Bronchial epithelial cell (primary cell): ENCODE results near the gene SDCCAG8. TPM values are rescaled to one million over a fixed set of nuclear protein-coding genes. Genes with fewer than 3 reads are reported as not detected.
"Not testable (repeated sequence)": the region's sequence is repeated elsewhere in the genome, so short reads cannot be mapped to it uniquely, and the experiment has no call there.

Source experiments
- DNase-seq: peaks from one replicate; pipeline ENCODE4 v3.0.0-alpha.2; 2010; ENCODE audit warnings: low read depth
- FAIRE-seq: peaks from 2 replicates; lab custom pipeline; 2011; peaks lifted over from hg19 to GRCh38; lab: Jason Lieb, UNC
- H3K27me3 ChIP-seq: 2 replicates; pipeline ENCODE4 v1.5.1; 2011; ENCODE audit warnings: low read length; ENCODE audit not compliant: control insufficient read depth, insufficient read depth
- H3K36me3 ChIP-seq: 2 replicates; pipeline ENCODE4 v1.5.1; 2011; ENCODE audit warnings: low read length; ENCODE audit not compliant: control insufficient read depth, insufficient read depth
- H3K4me3 ChIP-seq: 2 replicates; pipeline ENCODE4 v1.5.1; 2011; ENCODE audit warnings: mild to moderate bottlenecking, low read depth, low read length, control low read depth
- CTCF ChIP-seq: IDR thresholded peaks from 2 replicates; pipeline ENCODE4 v1.5.1; 2011; ENCODE audit warnings: mild to moderate bottlenecking, moderate library complexity, low read length, control low read depth, inconsistent platforms; ENCODE audit not compliant: insufficient read depth, severe bottlenecking
- total RNA-seq: library from RNA; depleted of rRNA; stranded (reverse); fragments of >200 nt; gene quantifications from 2 replicates; pipeline ENCODE4 v1.2.1, GENCODE V29; 2014

SDCCAG8 gene
- total RNA-seq, result 32.4 and 42.6 TPM in 2 replicates

GRCh38 chr1:243255791-243256512 is at the start of gene SDCCAG8:
Gene SDCCAG8 (plus strand): TSS chr1:243256041. CDS start chr1:243256174, 133 bp downstream.
- H3K36me3 ChIP-seq, result no peaks in the 10 kb centered on the region
- H3K27me3 ChIP-seq, result no peaks in the 10 kb centered on the region
- FAIRE-seq (peak; percentile 36), DNase-seq (peak; percentile 99)
- H3K4me3 ChIP-seq, result peak within 1 kb of the TSS; percentile 60
- no peak for TF ChIP-seq CTCF

GRCh38 chr1:243211984-243212383 is 43.9 kb upstream of the SDCCAG8 start:
- not testable (repeated sequence) for H3K36me3 ChIP-seq, H3K27me3 ChIP-seq, FAIRE-seq, H3K4me3 ChIP-seq, DNase-seq

- TF ChIP-seq CTCF, result no peak
- Histone ChIP-seq H3K27me3 (no peaks in the 10 kb centered on the region), H3K4me3 (no peak overlapping the region), H3K36me3 (no peaks in the 10 kb centered on the region)
- DNase-seq, result peak; percentile 5
- FAIRE-seq, result no peak
These were observed 42.6 kb upstream of the SDCCAG8 start for GRCh38 chr1:243213045-243213787.

- not testable (repeated sequence) for DNase-seq, H3K4me3 ChIP-seq, H3K36me3 ChIP-seq, FAIRE-seq, H3K27me3 ChIP-seq
These were observed 40.5 kb upstream of the SDCCAG8 start for GRCh38 chr1:243215276-243215875.

GRCh38 chr1:243216741-243217140 is 39.1 kb upstream of the SDCCAG8 start:
- no peak for TF ChIP-seq CTCF
- H3K27me3 ChIP-seq, result no peaks in the 10 kb centered on the region
- no peak overlapping the region for H3K4me3 ChIP-seq
- DNase-seq, result no peak
- H3K36me3 ChIP-seq, result no peaks in the 10 kb centered on the region
- no peak for FAIRE-seq

- DNase-seq (no peak), FAIRE-seq (no peak)
- no peak for TF ChIP-seq CTCF
- Histone ChIP-seq H3K27me3 (no peaks in the 10 kb centered on the region), H3K36me3 (no peaks in the 10 kb centered on the region), H3K4me3 (no peak overlapping the region)
These were observed 38.5 kb upstream of the SDCCAG8 start for GRCh38 chr1:243217349-243217748.
